K562 (cell line): Measurements from ENCODE around the gene ERBB3. TPM values are rescaled to one million over a fixed set of nuclear protein-coding genes. Genes with fewer than 3 reads are reported as not detected.

Source experiments
- ATAC-seq: fragments of 200-7000 bp; cut with Tn5 transposase; 3 replicates; pipeline ENCODE4 v1.9.1; 2020; ENCODE audit warnings: moderate library complexity
- BruUV-seq: library from RNA; stranded (reverse); fragments of 400-500 nt; replicated peaks from 2 replicates; lab custom pipeline; 2021; lab: Mats Ljungman, UMichigan
- CTCF ChIA-PET: fragments of 300-600 bp; formaldehyde crosslinking; extraction: SDS; loops from one replicate; lab custom pipeline; 2021; ENCODE audit warnings: low intra/inter-chr PET ratio; lab: Yijun Ruan, JAX
- POLR2A ChIA-PET: fragments of 300-600, 350-650 bp; sonication (Branson Sonifier 250); formaldehyde crosslinking; extraction: SDS; loops from one replicate; lab custom pipeline; 2021; ENCODE audit warnings: antibody characterized with exemption, inconsistent platforms; lab: Yijun Ruan, JAX
- DNase-seq, 4 experiments: peaks; one replicate each; pipeline versions ENCODE4 v3.0.0 to v3.0.0-alpha.2; 2011 to 2018; ENCODE audit warnings: low spot score in 3 of 4, mixed read lengths in 3 of 4; ENCODE audit errors: extremely low read depth in 1 of 4
- FAIRE-seq: peaks from 2 replicates; lab custom pipeline; 2011; peaks lifted over from hg19 to GRCh38; lab: Jason Lieb, UNC
- H2AFZ ChIP-seq: 2 replicates; pipeline ENCODE4 v1.6.0; 2011; ENCODE audit warnings: low read depth, low read length, control low read depth, inconsistent platforms
- H3K27ac ChIP-seq: fragments of 200-600 bp; 3 replicates; pipeline ENCODE4 v1.8.0; 2011; ENCODE audit warnings: low read depth, mild to moderate bottlenecking, control low read depth, inconsistent platforms, low read length, moderate library complexity, mixed read lengths; ENCODE audit errors: extremely low read depth
- H3K27me3 ChIP-seq, 2 experiments: fragments of 300-600 bp in 1 of 2; 2 replicates in 1 of 2; 3 replicates in 1 of 2; pipeline versions ENCODE4 v1.6.0 to v1.8.0; 2011; ENCODE audit warnings: inconsistent platforms in 2 of 2, low read length in 2 of 2, mild to moderate bottlenecking in 1 of 2, mixed read lengths in 1 of 2, moderate library complexity in 1 of 2; ENCODE audit not compliant: control insufficient read depth in 2 of 2, insufficient read depth in 2 of 2
- H3K36me3 ChIP-seq: fragments of 300-600 bp; 3 replicates; pipeline ENCODE4 v1.8.0; 2011; ENCODE audit warnings: mild to moderate bottlenecking, low read length, inconsistent platforms; ENCODE audit not compliant: control insufficient read depth, insufficient read depth
- H3K4me1 ChIP-seq, 2 experiments: fragments of 200-600 bp in 1 of 2; replicated peaks in 1 of 2; 2 replicates in 1 of 2; 3 replicates in 1 of 2; pipeline versions ENCODE4 v1.5.1 to v1.8.0; 2011; ENCODE audit warnings: inconsistent platforms in 2 of 2, low read length in 2 of 2, mild to moderate bottlenecking in 1 of 2, mixed read lengths in 1 of 2, moderate library complexity in 1 of 2; ENCODE audit not compliant: control insufficient read depth in 2 of 2, insufficient read depth in 2 of 2
- H3K4me2 ChIP-seq: 2 replicates; pipeline ENCODE4 v1.6.1; 2011; ENCODE audit warnings: low read length, control low read depth, inconsistent platforms, mixed read lengths; ENCODE audit not compliant: insufficient read depth
- H3K4me3 ChIP-seq: fragments of 200-600 bp; sonication (generic), shearing (Covaris generic); 2 replicates; pipeline ENCODE4 v1.5.1; 2016; ENCODE audit warnings: control low read depth, inconsistent platforms
- H3K79me2 ChIP-seq: fragments of 200-600 bp; 3 replicates; pipeline ENCODE4 v1.8.0; 2011; ENCODE audit warnings: low read length, inconsistent platforms; ENCODE audit not compliant: control insufficient read depth, insufficient read depth
- H3K9ac ChIP-seq, 2 experiments: 2 replicates each; pipeline versions ENCODE4 v1.6.0 to v1.6.1; 2011; ENCODE audit warnings: low read depth in 2 of 2, low read length in 2 of 2, control low read depth in 1 of 2, inconsistent platforms in 1 of 2, mild to moderate bottlenecking in 1 of 2, mixed read lengths in 1 of 2; ENCODE audit not compliant: insufficient read depth in 1 of 2
- H3K9me1 ChIP-seq: one replicate; pipeline ENCODE4 v1.6.0; 2011; ENCODE audit warnings: inconsistent platforms, mild to moderate bottlenecking, low read length, moderate library complexity; ENCODE audit not compliant: control insufficient read depth, insufficient read depth
- H3K9me3 ChIP-seq: replicated peaks from 2 replicates; pipeline ENCODE4 v1.5.1; 2011; ENCODE audit warnings: low read depth, low read length, inconsistent platforms; ENCODE audit not compliant: control insufficient read depth, insufficient read depth
- H4K20me1 ChIP-seq: replicated peaks from 2 replicates; pipeline ENCODE4 v1.6.1; 2011; ENCODE audit warnings: low read length, inconsistent platforms, mixed read lengths; ENCODE audit not compliant: control insufficient read depth, insufficient read depth
- BRF2 ChIP-seq: IDR thresholded peaks from 3 replicates; pipeline ENCODE4 v1.6.1; 2011; ENCODE audit warnings: borderline replicate concordance, mild to moderate bottlenecking; ENCODE audit not compliant: insufficient read length, insufficient read depth
- E2F8 ChIP-seq: fragments of 450-650 bp; IDR thresholded peaks from 2 replicates; pipeline ENCODE4 v1.7.1; 2018; ENCODE audit warnings: mild to moderate bottlenecking, low read depth; ENCODE audit not compliant: partially characterized antibody
- GATAD2B ChIP-seq: fragments of 450-650 bp; IDR thresholded peaks from 2 replicates; pipeline ENCODE4 v1.6.1; 2017; ENCODE audit warnings: mild to moderate bottlenecking, borderline replicate concordance
- GTF3C2 ChIP-seq: IDR thresholded peaks from 3 replicates; pipeline ENCODE4 v1.6.1; 2011; ENCODE audit warnings: borderline replicate concordance, mild to moderate bottlenecking, moderate library complexity; ENCODE audit not compliant: insufficient read length; ENCODE audit errors: extremely low read depth
- HMGXB4 ChIP-seq: sonication (generic); formaldehyde crosslinking; IDR thresholded peaks from 2 replicates; pipeline ENCODE4 v1.8.1; 2023; ENCODE audit warnings: mild to moderate bottlenecking, missing genetic modification reagents
- KHSRP ChIP-seq: fragments of 450-650 bp; IDR thresholded peaks from 2 replicates; pipeline ENCODE4 v1.6.1; 2017
- SIN3A ChIP-seq, 2 experiments: fragments of 150-350 bp in 1 of 2; IDR thresholded peaks; 2 replicates each; pipeline ENCODE4 v1.6.1; 2011 to 2016; ENCODE audit warnings: borderline replicate concordance in 2 of 2, low read depth in 2 of 2, low read length in 2 of 2, mild to moderate bottlenecking in 2 of 2, moderate library complexity in 2 of 2; ENCODE audit not compliant: control insufficient read depth in 1 of 2
- ZFP30 ChIP-seq: fragments of 250-450 bp; sonication (Bioruptor Pico); IDR thresholded peaks from 2 replicates; pipeline ENCODE4 v1.8.0; 2022; ENCODE audit warnings: moderate library complexity, mild to moderate bottlenecking, inconsistent platforms, borderline replicate concordance
- WGBS: fragments of 100-300 bp; shearing (Covaris generic); methylation state at CpG from one replicate; pipeline ENCODE4 v1.1.6; 2016; ENCODE audit warnings: low coverage, mixed read lengths; ENCODE audit not compliant: insufficient coverage; ENCODE audit errors: missing lambda C conversion rate; 5-methylcytosine and 5-hydroxymethylcytosine counted together
- in situ Hi-C: fragments of 300-500 bp; cut with MboI; formaldehyde crosslinking; loops from 4 replicates; pipeline ENCODE4 v1.15.0; 2018; ENCODE audit warnings: inconsistent platforms, mixed read lengths
- intact Hi-C: fragments of 100-400 bp; cut with micrococcal nuclease; formaldehyde crosslinking; loops from 2 replicates; pipeline ENCODE4 v1.14.2; 2022
- polyA plus RNA-seq, 8 experiments: library from polyadenylated mRNA; depleted of rRNA in 4 of 8; stranded (reverse) in 5 of 8; unstranded in 3 of 8; fragments of >200 nt; fragmentation: Nextera tagmentation in 2 of 8; fragmentation: Illumina TruSeq in 1 of 8; extraction: Ambion mirVana in 2 of 8; extraction: Trizol in 1 of 8; gene quantifications; 2 replicates each; pipeline versions ENCODE4 v1.2.1 to v1.2.3, GENCODE V29; 2011 to 2014; ENCODE audit warnings: inconsistent platforms in 1 of 8, missing spikeins in 1 of 8
- total RNA-seq, 7 experiments: library from RNA; depleted of rRNA in 6 of 7; stranded (reverse); fragments of >200 nt in 6 of 7; fragmentation: Illumina TruSeq in 2 of 7; extraction: Trizol in 2 of 7; gene quantifications; 2 replicates each; pipeline versions ENCODE4 v1.2.1 to v1.2.3, GENCODE V29; 2011 to 2021; ENCODE audit warnings: low replicate concordance in 1 of 7

The ERBB3 gene
- total and polyA plus RNA-seq, 9 of the 15 experiments (the other 6 are each of a cell fraction or from before 2014, with no cell fraction given): 1.5 to 5.4 (median 3.8) TPM

- FAIRE-seq: peak; percentile 98
- no peaks in the 10 kb centered on the region for H3K9me3 ChIP-seq
- in situ Hi-C loops: loop anchor here (5.0 to 10.0 kb wide), 2 partner anchors 59 to 337 kb away; partner anchors contain the start of genes SMARCC2 and SPRYD4
- no peaks in the 10 kb centered on the region for H3K27me3 ChIP-seq
- H3K4me3 ChIP-seq: peak within 1 kb of the TSS; percentile 92
- H3K27ac ChIP-seq: peak within 1 kb of the TSS; percentile 93
- peaks cover 5% of the 10 kb centered on the region for H4K20me1 ChIP-seq
- peak; percentile 89 for ATAC-seq
- ChIA-PET CTCF (no interaction called here), POLR2A (interaction anchor here (0.5 to 5.6 kb wide), 20 partner anchors 8 to 511 kb away, joined by 3 to 85 read pairs (median 6); partner anchors contain the start of genes MYL6, PA2G4, RNF41 and RPL41)
- BruUV-seq: TSS peak; percentile 61
- H3K4me1 ChIP-seq: peaks cover 31 to 46% of the 10 kb centered on the region in 2 experiments
- H3K9me1 ChIP-seq: peaks cover 6% of the 10 kb centered on the region
- H3K36me3 ChIP-seq: peaks cover 36% of the 10 kb centered on the region
- peak within 1 kb of the TSS; percentile 96 to 98 for H3K9ac ChIP-seq
- intact Hi-C loops: loop anchor here (1.0 kb wide), 1 partner anchor 30 kb away; the partner anchor contains the start of gene MYL6
- WGBS: under 1% methylated on average over 41 of the region's 49 CpGs
- H3K79me2 ChIP-seq: peaks cover 52% of the 10 kb centered on the region
- peak within 1 kb of the TSS; percentile 98 for H3K4me2 ChIP-seq
- DNase-seq: peak; percentile 95 to 100 (median 97)
- H2AFZ ChIP-seq: peak within 1 kb of the TSS; percentile 34
- TF ChIP-seq HMGXB4 (CRISPR knock-in tag): peak; percentile 22; the same call in 1 of the 2 replicates
- no peak for TF ChIP-seq GATAD2B
- no peak for TF ChIP-seq GTF3C2
- 0 out of 2 replicates have a peak, but pooled peaks have one; percentile 38 for TF ChIP-seq KHSRP
- TF ChIP-seq BRF2: no peak
- TF ChIP-seq SIN3A (IDR thresholded peaks at IDR 0.05; ENCODE audit: borderline replicate concordance in 2 of 2, control insufficient read depth in 1 of 2, low read depth in 2 of 2, low read length in 2 of 2): peak; percentile 37 to 90; a peak in 3 of 4 replicates
- TF ChIP-seq ZFP30 (CRISPR knock-in tag): no peak
- peak; percentile 100 for TF ChIP-seq E2F8
Observed at GRCh38 chr12:56127888-56128669, 48.1 kb downstream of the ERBB3 start, which contains the start of gene ESYT1. Gene ESYT1 (plus strand): TSS chr12:56128267. CDS start chr12:56128320, 53 bp downstream.
